Tibial artery (tissue), 4 donors: ENCODE measurements around the gene ARHGAP45.

ENCODE experiments used
- DNase-seq, 2 donors: peaks; one replicate each; pipeline ENCODE4 v3.0.0-alpha.2; 2019
- H3K27ac ChIP-seq, 2 donors: fragments of 200-600 bp; sonication (generic) in 1 of 2; 1 replicate in 1 of 2; 2 replicates in 1 of 2; pipeline ENCODE4 v1.5.1; 2018 to 2019; ENCODE audit warnings: mild to moderate bottlenecking in 1 of 2
- H3K27me3 ChIP-seq, 2 donors: fragments of 200-600 bp; sonication (generic) in 1 of 2; one replicate each; pipeline versions ENCODE4 v1.5.1 to v1.6.0; 2016 to 2019
- H3K36me3 ChIP-seq, 3 donors: fragments of 200-600 bp; sonication (generic) in 2 of 3; one replicate each; pipeline ENCODE4 v1.5.1; 2016 to 2019; ENCODE audit warnings: mild to moderate bottlenecking in 2 of 3
- H3K4me1 ChIP-seq, 4 donors: fragments of 200-600 bp; sonication (generic) in 2 of 4; 1 replicate in 3 of 4; 2 replicates in 1 of 4; pipeline ENCODE4 v1.5.1; 2016 to 2019
- H3K4me3 ChIP-seq, 2 donors: fragments of 200-600 bp; sonication (generic) in 1 of 2; 1 replicate in 1 of 2; 2 replicates in 1 of 2; pipeline ENCODE4 v1.5.1; 2018 to 2019; ENCODE audit warnings: mild to moderate bottlenecking in 2 of 2
- H3K9me3 ChIP-seq, 3 donors: fragments of 200-600 bp; sonication (generic) in 1 of 3; one replicate each; pipeline ENCODE4 v1.5.1; 2016 to 2019
- intact Hi-C: fragments of 100-400 bp; cut with DNase I; formaldehyde crosslinking; loops from one replicate; pipeline ENCODE4 v1.15.0; 2023; ENCODE audit warnings: low total_unique reads
- TF ChIP-seq, protein P1 (sequence below), 2 experiments: fragments of 200-600 bp in 1 of 2; fragments of 450-650 bp in 1 of 2; IDR thresholded peaks; one replicate each; pipeline ENCODE4 v1.5.1; 2017 to 2019; ENCODE audit warnings: antibody characterized with exemption in 2 of 2, mild to moderate bottlenecking in 1 of 2, moderate library complexity in 1 of 2

The ARHGAP45 gene

DNA sequence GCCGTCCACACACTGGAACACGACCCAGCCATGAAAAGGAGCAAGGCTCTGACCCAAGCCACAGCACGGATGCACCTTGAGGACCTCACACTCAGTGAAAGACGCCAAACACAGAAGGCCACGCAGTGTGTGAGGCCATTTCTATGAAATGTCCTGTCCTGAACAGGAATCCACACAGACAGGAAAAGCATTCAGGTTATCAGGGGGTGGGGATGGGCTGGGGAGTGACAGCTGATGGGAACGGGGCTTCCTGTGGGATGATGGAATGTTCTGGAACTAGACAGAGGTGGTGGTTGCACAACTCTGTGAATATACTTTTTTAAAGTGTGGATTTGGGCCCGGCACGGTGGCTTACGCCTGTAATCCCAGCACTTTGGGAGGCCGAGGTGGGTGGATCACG lies 67.5 kb downstream of the ARHGAP45 start:
- no peak overlapping the region for H3K27ac ChIP-seq
- no peak for DNase-seq
- H3K4me3 ChIP-seq, result no peak overlapping the region
- H3K27me3 ChIP-seq, result no peaks in the 10 kb centered on the region
- H3K36me3 ChIP-seq, result peaks cover 0 to 22% (median 6%) of the 10 kb centered on the region in 3 donors
- intact Hi-C loops, result no loop called here
- TF ChIP-seq, protein P1, sequence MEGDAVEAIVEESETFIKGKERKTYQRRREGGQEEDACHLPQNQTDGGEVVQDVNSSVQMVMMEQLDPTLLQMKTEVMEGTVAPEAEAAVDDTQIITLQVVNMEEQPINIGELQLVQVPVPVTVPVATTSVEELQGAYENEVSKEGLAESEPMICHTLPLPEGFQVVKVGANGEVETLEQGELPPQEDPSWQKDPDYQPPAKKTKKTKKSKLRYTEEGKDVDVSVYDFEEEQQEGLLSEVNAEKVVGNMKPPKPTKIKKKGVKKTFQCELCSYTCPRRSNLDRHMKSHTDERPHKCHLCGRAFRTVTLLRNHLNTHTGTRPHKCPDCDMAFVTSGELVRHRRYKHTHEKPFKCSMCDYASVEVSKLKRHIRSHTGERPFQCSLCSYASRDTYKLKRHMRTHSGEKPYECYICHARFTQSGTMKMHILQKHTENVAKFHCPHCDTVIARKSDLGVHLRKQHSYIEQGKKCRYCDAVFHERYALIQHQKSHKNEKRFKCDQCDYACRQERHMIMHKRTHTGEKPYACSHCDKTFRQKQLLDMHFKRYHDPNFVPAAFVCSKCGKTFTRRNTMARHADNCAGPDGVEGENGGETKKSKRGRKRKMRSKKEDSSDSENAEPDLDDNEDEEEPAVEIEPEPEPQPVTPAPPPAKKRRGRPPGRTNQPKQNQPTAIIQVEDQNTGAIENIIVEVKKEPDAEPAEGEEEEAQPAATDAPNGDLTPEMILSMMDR (IDR thresholded peaks at IDR 0.05), result no peak
- peaks cover 0 to 57% (median 40%) of the 10 kb centered on the region in 4 donors for H3K4me1 ChIP-seq
- no peaks in the 10 kb centered on the region for H3K9me3 ChIP-seq

DNA sequence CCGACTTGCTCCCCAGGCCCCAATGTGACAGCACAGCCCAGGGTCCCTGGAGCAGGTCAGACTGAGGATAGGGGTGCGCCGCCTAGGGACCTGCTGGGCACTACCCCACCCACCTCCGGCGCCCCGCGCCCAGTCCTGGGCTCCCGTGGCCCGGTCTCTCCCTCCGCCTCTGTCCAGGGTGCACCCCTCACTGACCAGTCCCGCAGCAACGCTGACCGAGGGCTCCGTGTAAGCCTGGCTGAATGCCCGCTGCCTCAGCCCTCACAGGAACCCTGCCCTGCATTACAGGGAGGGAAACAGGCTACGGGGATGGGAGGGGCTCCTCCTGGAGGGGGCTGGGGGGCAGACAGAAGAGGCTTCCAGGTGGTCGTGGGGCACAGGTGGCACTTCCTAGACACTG lies 68.5 kb downstream of the ARHGAP45 start:
- Histone ChIP-seq H3K4me1 (peaks cover 0 to 47% (median 29%) of the 10 kb centered on the region in 4 donors), H3K27me3 (no peaks in the 10 kb centered on the region), H3K36me3 (peaks cover 0 to 31% (median 15%) of the 10 kb centered on the region in 3 donors), H3K27ac (no peak overlapping the region), H3K4me3 (no peak overlapping the region), H3K9me3 (no peaks in the 10 kb centered on the region)
- intact Hi-C loops, result no loop called here
- DNase-seq, result no peak
- TF ChIP-seq, protein P1 (IDR thresholded peaks at IDR 0.05), result no peak

DNA sequence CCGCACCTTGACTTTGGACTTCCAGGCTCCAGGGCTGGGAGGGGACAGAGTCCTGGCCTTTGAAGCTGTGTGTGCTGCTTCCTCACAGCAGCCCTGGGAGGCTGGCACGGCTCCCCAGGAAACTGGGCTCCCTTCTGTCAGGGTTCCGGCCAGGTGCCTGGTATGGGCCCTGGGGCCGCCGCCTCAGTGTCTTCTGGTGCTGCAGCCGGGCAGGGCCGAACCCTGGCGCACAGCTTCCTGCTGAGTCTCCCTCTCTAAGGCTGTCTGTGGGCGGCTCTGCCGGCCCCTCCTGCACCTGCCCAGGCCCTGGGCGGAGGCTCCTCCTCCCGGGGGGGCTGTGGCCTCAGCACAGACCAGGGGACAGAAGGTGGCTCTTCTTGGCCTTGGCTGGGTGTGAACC lies 69.2 kb downstream of the ARHGAP45 start:
- Histone ChIP-seq H3K9me3 (no peaks in the 10 kb centered on the region), H3K27ac (no peak overlapping the region), H3K27me3 (no peaks in the 10 kb centered on the region), H3K4me3 (no peak overlapping the region), H3K4me1 (peaks cover 0 to 39% (median 22%) of the 10 kb centered on the region in 4 donors), H3K36me3 (peaks cover 0 to 38% (median 18%) of the 10 kb centered on the region in 3 donors)
- DNase-seq, result no peak
- TF ChIP-seq, protein P1 (IDR thresholded peaks at IDR 0.05), result no peak
- intact Hi-C loops, result no loop called here
